OCI-LY3 (cell line): ENCODE results near the gene CPLANE1.
"Not testable (repeated sequence)": the region's sequence is repeated elsewhere in the genome, so short reads cannot be mapped to it uniquely, and the experiment has no call there.

ENCODE experiments used
- EZH2phosphoT487 ChIP-seq: fragments of 200-600 bp; shearing (Covaris generic); IDR thresholded peaks from 2 replicates; pipeline ENCODE4 v1.6.1; 2018; ENCODE audit warnings: antibody characterized with exemption, mixed run types, low read depth
- TF ChIP-seq, protein P1 (sequence below): fragments of 200-600, 300-600 bp; sonication (generic); IDR thresholded peaks from 2 replicates; pipeline ENCODE4 v1.5.1; 2014; ENCODE audit warnings: antibody characterized with exemption, low read length, low read depth

DNA sequence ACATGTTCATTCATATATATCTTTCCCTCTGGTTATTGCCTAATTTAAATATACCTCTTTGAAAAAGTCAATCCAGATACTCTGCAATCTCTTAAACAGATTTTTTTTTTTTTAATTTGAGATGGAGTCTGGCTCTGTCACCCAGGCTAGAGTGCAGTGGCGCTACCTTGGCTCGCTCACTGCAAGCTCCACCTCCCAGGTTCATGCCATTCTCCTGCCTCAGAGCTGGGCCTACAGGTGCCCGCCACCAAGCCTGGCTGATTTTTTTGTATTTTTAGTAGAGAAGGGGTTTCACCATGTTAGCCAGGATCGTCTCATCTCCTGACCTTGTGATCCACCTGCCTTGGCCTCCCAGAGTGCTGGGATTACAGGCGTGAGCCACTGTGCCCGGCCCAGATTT is 28.8 kb downstream of the CPLANE1 start:
- TF ChIP-seq, protein P1, sequence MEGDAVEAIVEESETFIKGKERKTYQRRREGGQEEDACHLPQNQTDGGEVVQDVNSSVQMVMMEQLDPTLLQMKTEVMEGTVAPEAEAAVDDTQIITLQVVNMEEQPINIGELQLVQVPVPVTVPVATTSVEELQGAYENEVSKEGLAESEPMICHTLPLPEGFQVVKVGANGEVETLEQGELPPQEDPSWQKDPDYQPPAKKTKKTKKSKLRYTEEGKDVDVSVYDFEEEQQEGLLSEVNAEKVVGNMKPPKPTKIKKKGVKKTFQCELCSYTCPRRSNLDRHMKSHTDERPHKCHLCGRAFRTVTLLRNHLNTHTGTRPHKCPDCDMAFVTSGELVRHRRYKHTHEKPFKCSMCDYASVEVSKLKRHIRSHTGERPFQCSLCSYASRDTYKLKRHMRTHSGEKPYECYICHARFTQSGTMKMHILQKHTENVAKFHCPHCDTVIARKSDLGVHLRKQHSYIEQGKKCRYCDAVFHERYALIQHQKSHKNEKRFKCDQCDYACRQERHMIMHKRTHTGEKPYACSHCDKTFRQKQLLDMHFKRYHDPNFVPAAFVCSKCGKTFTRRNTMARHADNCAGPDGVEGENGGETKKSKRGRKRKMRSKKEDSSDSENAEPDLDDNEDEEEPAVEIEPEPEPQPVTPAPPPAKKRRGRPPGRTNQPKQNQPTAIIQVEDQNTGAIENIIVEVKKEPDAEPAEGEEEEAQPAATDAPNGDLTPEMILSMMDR: not testable (repeated sequence)
- TF ChIP-seq EZH2phosphoT487: not testable (repeated sequence)
